GM21786 (cell line): ENCODE data around the gene MAN1A1.

Experiments
- ATAC-seq: cut with Tn5 transposase; IDR thresholded peaks from one replicate; pipeline ENCODE4 v1.9.1; 2021; ENCODE audit not compliant: unreplicated experiment

MAN1A1 gene

GRCh38 chr6:119240257-119241110 is 109.1 kb downstream of the MAN1A1 start:
- peak; percentile 55 for ATAC-seq

DNA sequence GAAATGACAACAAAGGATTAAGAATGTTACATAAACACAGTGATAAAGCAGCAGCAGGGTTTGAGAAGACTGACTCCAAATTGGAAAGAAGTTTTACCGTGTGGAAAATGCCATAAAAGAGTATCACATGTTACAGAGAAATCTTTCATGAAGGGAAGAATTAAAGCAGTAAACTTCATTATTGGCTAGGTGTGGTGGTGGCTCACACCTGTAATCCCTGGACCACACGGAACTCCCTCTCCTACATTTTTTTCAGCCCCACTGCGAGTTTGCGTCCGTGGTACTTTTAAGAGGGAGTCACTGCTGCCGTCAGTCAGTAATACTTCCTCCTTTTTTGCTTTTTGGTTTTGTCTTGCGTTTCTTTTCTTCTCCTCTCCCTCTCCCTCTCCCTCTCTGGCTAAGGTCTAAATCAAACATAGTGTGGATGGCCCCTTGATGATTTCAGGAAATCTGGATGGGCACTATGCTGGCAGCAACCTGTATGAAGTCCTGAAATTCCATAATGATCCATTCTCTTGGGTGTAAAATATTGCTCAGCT is 112.3 kb downstream of the MAN1A1 start:
- ATAC-seq: no peak

DNA sequence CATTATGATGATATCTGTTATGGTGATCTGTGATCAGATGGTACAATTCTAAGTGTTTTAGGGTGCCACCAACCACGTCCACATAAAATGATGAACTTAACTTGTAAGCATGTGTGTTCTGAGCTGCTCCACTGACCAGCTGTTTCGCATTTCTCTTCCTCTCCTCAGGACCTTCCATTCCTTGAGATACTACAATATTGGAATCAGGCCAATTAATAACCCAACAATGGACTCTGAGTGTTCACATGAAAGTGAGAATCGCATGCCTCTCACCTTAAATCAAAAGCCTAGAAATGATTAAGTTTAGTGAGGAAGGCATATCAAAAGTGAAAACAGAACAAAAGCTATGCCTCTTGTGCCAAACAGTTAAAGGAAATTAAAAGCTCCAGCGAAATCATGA is 114.6 kb downstream of the MAN1A1 start:
- ATAC-seq: no peak

DNA sequence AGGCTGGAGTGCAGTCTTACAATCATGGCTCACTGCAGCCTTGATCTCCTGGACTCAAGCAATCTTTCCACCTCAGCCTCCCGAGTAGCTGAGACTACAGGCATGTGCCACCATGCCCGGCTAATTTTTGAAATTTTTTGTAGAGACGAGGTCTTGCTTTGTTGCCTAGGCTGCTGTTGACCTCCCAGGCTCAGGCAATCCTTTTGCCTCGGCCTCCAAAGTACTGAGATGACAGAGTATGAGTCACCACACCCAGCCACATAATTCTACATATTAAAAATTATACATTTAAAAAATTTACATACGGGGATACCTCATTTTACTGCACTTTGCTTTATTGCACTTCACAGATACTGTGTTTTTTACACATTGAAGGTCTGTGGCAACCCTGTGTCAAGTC is 115.1 kb downstream of the MAN1A1 start:
- ATAC-seq: no peak

- no peak for ATAC-seq
These were observed 116.1 kb downstream of the MAN1A1 start for GRCh38 chr6:119233312-119233984.

GRCh38 chr6:119231394-119231793 is 118.2 kb downstream of the MAN1A1 start:
- ATAC-seq: no peak

DNA sequence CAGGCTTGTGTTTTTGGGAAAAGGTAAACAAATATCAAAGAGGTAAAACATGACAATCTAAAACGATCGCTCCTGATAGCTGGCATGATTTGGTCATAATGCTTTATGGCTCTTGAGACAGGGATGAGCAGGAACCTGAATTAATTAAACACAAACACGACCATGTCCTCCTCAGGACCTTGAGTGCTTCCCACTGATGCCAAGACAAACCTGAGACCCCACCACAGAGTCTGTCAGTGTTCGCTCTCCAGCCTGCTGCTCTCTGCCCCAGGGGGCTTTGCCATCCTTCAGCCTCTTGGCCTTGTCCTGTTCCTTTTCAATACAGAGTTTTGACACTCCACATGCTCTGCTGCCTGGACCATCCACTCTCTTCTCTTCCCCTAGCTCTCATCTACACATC is 119.4 kb downstream of the MAN1A1 start:
- no peak for ATAC-seq

GRCh38 chr6:119227377-119227776 is 122.2 kb downstream of the MAN1A1 start:
- no peak for ATAC-seq

DNA sequence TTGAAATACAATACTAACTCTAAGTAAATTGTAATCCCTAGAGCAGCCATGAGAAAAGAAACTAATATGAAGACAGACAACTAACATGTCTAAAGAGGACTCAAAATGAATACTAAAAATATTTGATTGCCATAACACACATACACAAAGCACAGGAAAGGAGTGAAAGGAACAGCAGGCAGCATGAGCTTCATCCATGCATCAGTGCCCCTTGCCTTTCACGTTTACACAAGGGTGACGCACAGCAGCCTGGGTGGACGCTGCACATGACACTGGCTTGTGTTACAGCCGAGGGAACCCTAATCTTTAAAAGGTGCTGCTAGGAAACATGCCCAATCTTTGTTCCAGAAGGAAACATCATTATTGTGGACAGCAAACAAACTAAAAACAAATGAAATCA is 123.5 kb downstream of the MAN1A1 start:
- no peak for ATAC-seq

DNA sequence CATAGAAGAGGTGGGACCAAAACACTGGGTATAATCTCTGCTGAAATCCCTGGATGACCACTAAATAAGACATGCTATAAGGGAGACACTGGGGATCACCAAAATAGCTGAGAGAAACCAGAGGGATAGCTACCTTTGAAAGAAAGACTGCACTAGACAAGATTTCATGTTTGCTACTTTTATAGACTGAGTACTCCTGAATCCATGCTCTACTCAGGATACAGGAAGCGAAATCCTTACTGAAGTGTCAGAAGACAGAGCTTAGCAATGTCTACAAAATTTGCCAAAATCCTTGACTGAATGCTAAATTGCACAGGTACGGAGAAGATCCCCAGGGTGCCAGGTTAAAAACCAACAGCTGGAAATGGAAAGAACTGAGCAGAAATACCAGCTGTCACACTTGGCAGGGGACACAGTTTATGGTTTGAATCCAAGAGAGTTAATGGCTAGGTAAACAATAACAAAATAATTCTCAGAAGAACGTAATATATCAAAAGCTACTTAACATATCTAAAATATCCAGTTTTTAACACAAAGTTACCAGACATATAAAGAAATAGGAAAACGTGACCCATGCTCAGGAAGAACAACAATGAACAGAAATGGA is 125.4 kb downstream of the MAN1A1 start:
- no peak for ATAC-seq

- no peak for ATAC-seq
These were observed 129.1 kb downstream of the MAN1A1 start for GRCh38 chr6:119220452-119220851.

DNA sequence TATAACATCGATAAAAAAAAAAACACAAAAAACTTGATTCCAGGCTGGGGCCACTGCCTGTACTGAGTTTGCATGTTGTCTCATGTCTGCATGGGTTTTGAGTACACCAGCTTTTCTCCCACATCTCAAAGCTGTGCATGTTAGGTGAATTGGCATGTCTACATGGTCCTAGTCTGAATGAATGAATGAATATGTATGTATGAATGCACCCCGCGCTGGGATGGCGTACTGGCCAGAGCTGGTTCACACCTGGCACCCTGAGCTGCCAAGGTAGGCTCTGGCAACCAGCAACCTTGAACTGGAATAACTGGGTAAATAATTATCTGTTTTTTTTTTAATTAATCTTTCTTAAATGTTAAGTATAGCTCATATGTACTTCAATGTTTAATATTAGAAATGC is 131.0 kb downstream of the MAN1A1 start:
- no peak for ATAC-seq

DNA sequence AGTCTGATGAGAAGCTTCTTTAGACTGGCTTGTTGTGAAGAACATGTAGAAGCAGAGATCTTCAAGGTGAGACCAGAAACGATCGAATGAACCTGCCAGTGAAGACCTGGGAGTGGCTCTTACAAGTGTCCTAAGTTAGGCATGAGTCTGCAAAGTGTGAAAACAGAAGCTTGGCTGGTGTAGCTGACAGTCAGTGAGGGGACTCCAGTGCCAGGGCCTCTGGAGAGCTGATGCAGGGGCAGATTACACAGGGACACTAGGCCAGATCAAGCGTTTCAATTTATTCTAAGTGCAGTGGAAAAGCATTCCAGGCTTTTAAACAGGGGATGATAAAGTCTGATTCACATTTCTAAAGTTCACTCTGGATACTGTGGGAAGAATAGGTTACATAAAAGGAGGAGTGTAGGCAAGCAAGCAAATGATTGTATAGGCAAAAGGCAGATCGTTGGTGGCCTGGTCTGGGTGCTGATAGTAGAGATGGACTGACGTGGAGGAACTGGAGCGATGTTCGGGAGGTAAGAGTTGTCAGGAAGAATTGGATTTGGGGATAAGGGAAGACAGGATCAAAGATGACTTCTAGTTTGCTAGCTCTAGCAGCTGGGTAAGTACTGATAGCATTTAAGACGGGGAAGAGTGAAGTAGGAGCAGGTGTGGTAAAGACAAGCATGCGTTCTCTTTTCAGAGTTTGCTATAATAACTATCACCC is 133.5 kb downstream of the MAN1A1 start:
- no peak for ATAC-seq

- no peak for ATAC-seq
These were observed 134.3 kb downstream of the MAN1A1 start for GRCh38 chr6:119215309-119215708.

- ATAC-seq: no peak
These were observed 139.0 kb downstream of the MAN1A1 start for GRCh38 chr6:119210596-119210995.

DNA sequence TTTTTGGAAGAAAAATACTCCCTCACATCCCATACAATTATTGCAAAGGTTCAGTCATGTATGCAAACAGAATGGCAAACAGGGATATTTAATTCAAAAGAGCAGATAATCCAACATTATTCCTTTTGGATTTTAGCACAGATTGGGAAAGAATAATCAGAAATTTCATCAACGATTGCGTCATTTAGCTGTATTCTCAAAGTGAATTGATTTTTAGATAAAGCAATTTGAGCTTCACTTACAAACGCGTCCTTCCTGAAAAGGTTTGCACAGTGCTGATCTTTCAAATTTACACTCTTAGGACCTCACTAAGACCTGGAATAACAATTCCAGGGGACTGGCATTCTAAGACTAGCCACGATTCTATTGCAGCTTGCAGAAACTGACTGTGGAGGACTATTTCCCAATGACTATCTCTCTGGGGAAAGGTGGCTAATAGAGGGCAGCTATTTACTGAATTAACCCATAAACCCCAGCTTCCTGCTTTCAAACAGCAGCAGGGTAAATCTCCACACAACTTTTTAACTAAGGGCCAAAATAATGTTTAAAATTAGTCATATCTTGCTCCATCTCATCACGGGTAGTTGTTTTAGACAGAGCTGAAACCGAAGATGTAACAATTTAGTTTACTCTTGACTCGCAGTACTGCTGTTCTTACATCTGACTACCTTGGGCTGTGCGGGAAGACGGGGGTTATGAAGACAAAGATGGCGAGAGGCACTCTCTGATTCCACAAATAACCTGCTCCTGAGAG is 139.9 kb downstream of the MAN1A1 start:
- no peak for ATAC-seq

DNA sequence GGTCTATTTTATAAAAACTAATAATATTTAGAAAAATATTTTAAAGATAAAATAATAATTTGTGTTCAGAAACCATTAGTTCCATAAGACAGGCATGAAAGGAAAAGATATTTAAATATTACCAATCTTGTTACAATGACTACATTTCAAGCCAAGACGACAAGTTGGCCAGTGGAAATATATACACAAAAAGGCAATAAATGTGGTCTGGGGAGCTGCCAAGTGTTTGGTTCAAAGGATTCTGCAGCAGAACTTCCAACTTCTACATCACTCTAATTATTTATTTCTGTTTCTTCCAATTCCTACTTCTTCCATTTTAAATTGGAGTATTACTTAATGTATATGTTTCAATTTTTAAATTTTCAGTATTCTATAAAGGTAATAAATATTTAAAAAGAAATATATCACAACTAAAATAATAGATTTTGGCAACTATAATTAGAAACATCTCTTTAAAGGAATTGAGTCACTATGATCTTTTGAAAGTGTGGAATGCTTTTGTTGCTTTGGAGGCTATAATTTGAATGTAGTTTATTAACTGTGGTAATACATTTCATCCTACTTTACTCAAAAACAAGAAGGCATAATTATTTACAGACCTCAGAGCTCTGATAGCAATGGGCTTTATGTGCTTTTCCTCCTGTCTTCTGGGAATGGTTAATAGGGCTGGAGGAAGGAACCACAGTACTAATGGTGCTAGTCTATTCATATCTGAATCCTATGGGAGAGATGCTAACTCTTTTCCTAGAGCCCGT is 141.4 kb downstream of the MAN1A1 start:
- no peak for ATAC-seq

- no peak for ATAC-seq
These were observed 142.2 kb downstream of the MAN1A1 start for GRCh38 chr6:119207327-119207726.

- ATAC-seq: peak; percentile 95
These were observed 143.5 kb downstream of the MAN1A1 start for GRCh38 chr6:119205911-119206618.
